GF-D8 (cell line): ENCODE data around the gene DYDC2.
"Not testable (repeated sequence)": the region's sequence is repeated elsewhere in the genome, so short reads cannot be mapped to it uniquely, and the experiment has no call there.

Experiments used
- DNase-seq: peaks from one replicate; lab custom pipeline; 2025; lab: John Stamatoyannopoulos, UW

The DYDC2 gene

DNA sequence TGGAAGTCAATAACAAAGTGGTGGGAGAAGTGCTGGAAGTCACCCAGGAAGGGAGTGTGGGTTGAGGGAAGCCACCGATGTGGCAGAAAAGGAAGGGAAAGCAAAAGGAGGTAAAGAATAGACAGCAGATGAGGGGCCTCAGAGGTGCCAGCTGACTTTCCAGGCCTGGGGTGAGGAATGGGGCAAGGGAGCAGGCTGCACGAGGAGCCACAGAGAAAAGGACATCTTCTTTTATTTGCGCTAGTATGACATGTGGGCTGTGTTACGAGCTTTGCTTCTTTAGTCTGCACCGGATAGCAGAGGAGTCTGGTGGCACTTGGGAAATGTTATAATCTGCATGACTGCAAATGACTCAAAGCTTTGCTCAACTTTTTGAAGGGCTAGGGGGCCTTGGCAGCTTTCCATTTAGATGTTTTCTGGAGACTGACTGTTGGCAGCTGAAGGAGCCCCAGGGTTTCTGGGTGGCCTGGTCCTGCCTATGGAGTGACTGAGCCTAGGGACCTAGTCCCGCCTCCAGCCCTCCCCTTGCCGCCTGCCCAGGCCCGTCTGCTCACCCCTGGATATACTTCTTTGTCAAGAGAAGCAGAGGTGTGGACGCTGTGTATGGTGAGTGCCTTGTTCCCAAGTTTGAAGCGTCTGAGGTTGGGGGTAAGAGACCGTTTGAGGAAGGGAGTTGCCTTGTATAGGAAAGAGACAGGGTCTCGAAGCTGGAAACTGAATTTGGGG is 56.9 kb downstream of the DYDC2 start:
- no peak for DNase-seq

- no peak for DNase-seq
Measured at GRCh38 chr10:80414142-80414895, 57.7 kb downstream of the DYDC2 start.

GRCh38 chr10:80415734-80416478 is 59.3 kb downstream of the DYDC2 start:
- no peak for DNase-seq

- DNase-seq: no peak
Measured at GRCh38 chr10:80416479-80417098, 60.0 kb downstream of the DYDC2 start.

DNA sequence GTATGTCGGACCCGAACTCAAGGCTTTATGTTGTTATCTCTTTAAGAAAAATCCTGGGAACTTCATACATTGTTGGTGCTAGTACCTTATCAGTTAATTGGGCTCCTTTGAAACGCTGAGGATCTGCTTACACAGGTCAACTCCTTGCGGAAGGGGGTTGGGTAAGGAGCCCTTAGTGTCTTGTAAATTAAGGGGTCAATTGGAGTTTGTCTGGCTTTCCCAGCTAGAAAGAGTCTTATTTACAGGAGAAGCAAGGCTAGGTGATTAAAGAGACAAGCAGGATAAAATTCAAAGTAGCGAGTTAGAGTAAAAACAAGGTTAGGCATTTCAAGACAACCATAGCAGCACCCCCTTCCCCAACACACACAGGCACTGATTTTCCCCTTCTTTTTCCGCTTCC is 60.7 kb downstream of the DYDC2 start:
- not testable (repeated sequence) for DNase-seq
